Measurements from ENCODE around the gene UBE2S. TPM values are rescaled to one million over a fixed set of nuclear protein-coding genes. Genes with fewer than 3 reads are reported as not detected.

Gene UBE2S
- total RNA-seq, 1 experiment from 2014 or later: 393 TPM

DNA sequence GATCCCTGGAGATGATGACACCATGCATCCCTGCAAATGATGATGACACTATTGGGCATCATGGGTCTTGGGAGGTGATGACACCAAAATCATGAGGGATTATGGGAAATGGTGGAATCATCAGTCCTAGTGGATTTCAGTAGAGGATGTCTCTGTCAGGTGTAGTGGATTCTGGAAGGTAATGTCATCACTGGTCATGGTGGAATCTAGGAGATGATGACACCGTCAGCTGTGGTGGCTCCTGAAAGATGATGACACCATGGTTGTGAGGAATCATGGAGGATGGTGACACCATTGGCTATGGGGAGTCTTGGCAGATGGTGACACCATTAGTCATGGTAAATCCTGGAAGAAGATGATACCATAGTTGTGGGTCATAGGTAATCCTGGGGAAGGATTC lies 23.6 kb upstream of the UBE2S start:
- H3K14ac ChIP-seq (ENCODE audit: insufficient read depth, low read length): no peak overlapping the region
- H3K18ac ChIP-seq (ENCODE audit: insufficient read length, low read depth, low read length): no peak overlapping the region
- no peak overlapping the region for H2BK20ac ChIP-seq (ENCODE audit: low read depth, low read length, poor library complexity, severe bottlenecking)
- H3K9me3 Mint-ChIP-seq: peaks cover 6 to 10% of the 10 kb centered on the region in 2 experiments; a peak in 3 of 5 replicates
- H2BK15ac ChIP-seq (ENCODE audit: low read depth, low read length): no peak overlapping the region
- H3K27me3 Mint-ChIP-seq (ENCODE audit: low read depth): peaks cover 22% of the 10 kb centered on the region
- H3K27ac ChIP-seq (ENCODE audit: insufficient read length, low read depth, low read length): no peak overlapping the region
- H4K8ac ChIP-seq (replicated peaks; ENCODE audit: insufficient read length, low read depth, low read length): no peak overlapping the region
- H3T11ph ChIP-seq (ENCODE audit: low read length): no peak overlapping the region
- H2BK5ac ChIP-seq (ENCODE audit: insufficient read length, low read length): no peak overlapping the region
- H3K9ac ChIP-seq (ENCODE audit: extremely low read depth, insufficient read length, low read length): no peak overlapping the region
- H3K36me3 Mint-ChIP-seq (ENCODE audit: insufficient read depth in 1 of 3, low read depth in 3 of 3): peaks cover 0 to 2% (median 0%) of the 10 kb centered on the region in 3 experiments; a peak in 1 of 7 replicates
- H2AFZ ChIP-seq (ENCODE audit: low read length): no peak overlapping the region
- H3K27me3 ChIP-seq (ENCODE audit: insufficient read depth, low read length): no peaks in the 10 kb centered on the region
- H3K4me1 ChIP-seq (ENCODE audit: insufficient read depth, low read length): no peaks in the 10 kb centered on the region
- no peak overlapping the region for H4K5ac ChIP-seq (ENCODE audit: insufficient read length, low read depth, low read length)
- H3K79me2 ChIP-seq (ENCODE audit: insufficient read depth, low read length): no peaks in the 10 kb centered on the region
- no peaks in the 10 kb centered on the region for H4K20me1 ChIP-seq (ENCODE audit: control insufficient read depth, insufficient read depth, insufficient read length)
- H2AK5ac ChIP-seq (ENCODE audit: insufficient read length, low read length): no peak overlapping the region
- no peak overlapping the region for H2BK12ac ChIP-seq (ENCODE audit: insufficient read length, low read depth, low read length)
- H4K91ac ChIP-seq (ENCODE audit: insufficient read length, low read depth, low read length): no peak overlapping the region
- H3K4ac ChIP-seq (ENCODE audit: low read depth, low read length): no peak overlapping the region
- DNase-seq: no peak
- TF ChIP-seq, protein P1, sequence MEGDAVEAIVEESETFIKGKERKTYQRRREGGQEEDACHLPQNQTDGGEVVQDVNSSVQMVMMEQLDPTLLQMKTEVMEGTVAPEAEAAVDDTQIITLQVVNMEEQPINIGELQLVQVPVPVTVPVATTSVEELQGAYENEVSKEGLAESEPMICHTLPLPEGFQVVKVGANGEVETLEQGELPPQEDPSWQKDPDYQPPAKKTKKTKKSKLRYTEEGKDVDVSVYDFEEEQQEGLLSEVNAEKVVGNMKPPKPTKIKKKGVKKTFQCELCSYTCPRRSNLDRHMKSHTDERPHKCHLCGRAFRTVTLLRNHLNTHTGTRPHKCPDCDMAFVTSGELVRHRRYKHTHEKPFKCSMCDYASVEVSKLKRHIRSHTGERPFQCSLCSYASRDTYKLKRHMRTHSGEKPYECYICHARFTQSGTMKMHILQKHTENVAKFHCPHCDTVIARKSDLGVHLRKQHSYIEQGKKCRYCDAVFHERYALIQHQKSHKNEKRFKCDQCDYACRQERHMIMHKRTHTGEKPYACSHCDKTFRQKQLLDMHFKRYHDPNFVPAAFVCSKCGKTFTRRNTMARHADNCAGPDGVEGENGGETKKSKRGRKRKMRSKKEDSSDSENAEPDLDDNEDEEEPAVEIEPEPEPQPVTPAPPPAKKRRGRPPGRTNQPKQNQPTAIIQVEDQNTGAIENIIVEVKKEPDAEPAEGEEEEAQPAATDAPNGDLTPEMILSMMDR (conservative IDR thresholded peaks at IDR 0.05): no peak
- no peak overlapping the region; a peak in 2 of 5 replicates for H3K4me3 Mint-ChIP-seq
- H3K79me1 ChIP-seq (ENCODE audit: insufficient read depth, low read depth, low read length, poor library complexity, severe bottlenecking): no peaks in the 10 kb centered on the region
- no peak overlapping the region for H3K23ac ChIP-seq (ENCODE audit: insufficient read length, low read depth, low read length)
- no peak overlapping the region for H2BK120ac ChIP-seq (ENCODE audit: low read depth, low read length, poor library complexity, severe bottlenecking)
- H3K56ac ChIP-seq (ENCODE audit: insufficient read length, low read depth, low read length): no peak overlapping the region
- peaks cover 5 to 7% of the 10 kb centered on the region in 2 experiments; a peak in 3 of 4 replicates for H3K4me1 Mint-ChIP-seq
- H3K9me3 ChIP-seq (ENCODE audit: control insufficient read depth, low read depth, low read length): no peaks in the 10 kb centered on the region
- no CpG with 5 or more reads among the region's 1 CpG for WGBS (ENCODE audit: extremely low coverage, insufficient read length, low lambda C conversion rate)
- H3K4me2 ChIP-seq (ENCODE audit: insufficient read depth, insufficient read length, low read length): no peak overlapping the region
- peaks cover 3% of the 10 kb centered on the region for H3K23me2 ChIP-seq (ENCODE audit: insufficient read length, low read depth, low read length, poor library complexity, severe bottlenecking)
- H3K27ac Mint-ChIP-seq: no peak overlapping the region
